AG04450 (cell line): Measurements from ENCODE around the gene GSTM3. TPM values are rescaled to one million over a fixed set of nuclear protein-coding genes. Genes with fewer than 3 reads are reported as not detected.

Experiments
- CTCF ChIA-PET: fragments of 300-600, 350-600 bp; formaldehyde crosslinking; extraction: SDS; loops from one replicate; lab custom pipeline; 2022; ENCODE audit warnings: antibody characterized with exemption, inconsistent platforms; lab: Charles Lee
- POLR2A ChIA-PET: fragments of 350-600 bp; formaldehyde crosslinking; extraction: SDS; loops from one replicate; lab custom pipeline; 2021; ENCODE audit warnings: antibody characterized with exemption, inconsistent platforms; lab: Yijun Ruan, JAX
- DNase-seq: peaks from one replicate; pipeline ENCODE4 v3.0.0-alpha.2; 2011; ENCODE audit warnings: low read depth, low spot score
- H3K27ac ChIP-seq: one replicate; pipeline ENCODE4 v1.5.1; 2012; ENCODE audit warnings: low read depth, low read length, control low read depth
- H3K27me3 ChIP-seq: one replicate; pipeline ENCODE4 v1.6.0; 2012; ENCODE audit warnings: low read length; ENCODE audit not compliant: control insufficient read depth, insufficient read depth
- H3K4me3 ChIP-seq: 2 replicates; pipeline ENCODE4 v1.5.1; 2011; ENCODE audit warnings: mild to moderate bottlenecking, low read depth, low read length, control low read depth
- H3K9me3 ChIP-seq: 2 replicates; pipeline ENCODE4 v1.5.1; 2012; ENCODE audit warnings: low read length; ENCODE audit not compliant: control insufficient read depth, insufficient read depth
- polyA plus RNA-seq: library from polyadenylated mRNA; depleted of rRNA; stranded (reverse); fragments of >200 nt; gene quantifications from 2 replicates; pipeline ENCODE4 v1.2.3, GENCODE V29; 2011
- TF ChIP-seq, protein P1 (sequence below): IDR thresholded peaks from 2 replicates; pipeline ENCODE4 v1.5.1; 2011; ENCODE audit warnings: low read depth, low read length, control low read depth, inconsistent platforms

Gene GSTM3
- polyA plus RNA-seq, 1 experiment = 299 TPM

DNA sequence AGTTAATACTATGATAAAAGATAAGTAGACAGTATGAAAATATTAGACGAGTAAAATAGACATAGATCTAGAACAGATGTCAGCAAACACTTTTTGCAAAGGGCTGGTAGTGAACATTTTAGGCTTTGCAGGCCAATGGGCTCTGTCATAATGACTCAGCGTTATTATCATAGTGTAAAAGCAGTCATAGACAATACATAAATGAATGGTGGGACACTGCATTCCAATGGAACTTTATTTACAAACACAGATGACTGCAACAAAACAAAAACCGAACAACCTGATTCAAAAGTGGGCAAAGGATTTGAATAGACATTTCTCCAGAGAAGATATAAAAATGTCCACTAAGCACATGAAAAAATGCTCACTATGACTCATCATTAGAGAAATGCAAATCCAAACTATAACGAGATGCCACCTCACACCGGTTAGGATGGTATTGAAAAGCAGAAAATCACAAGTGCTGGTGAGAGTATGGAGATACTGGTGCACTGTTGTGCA lies 21.5 kb downstream of the GSTM3 start:
- no peak overlapping the region for H3K4me3 ChIP-seq
- no peak for DNase-seq
- TF ChIP-seq, protein P1, sequence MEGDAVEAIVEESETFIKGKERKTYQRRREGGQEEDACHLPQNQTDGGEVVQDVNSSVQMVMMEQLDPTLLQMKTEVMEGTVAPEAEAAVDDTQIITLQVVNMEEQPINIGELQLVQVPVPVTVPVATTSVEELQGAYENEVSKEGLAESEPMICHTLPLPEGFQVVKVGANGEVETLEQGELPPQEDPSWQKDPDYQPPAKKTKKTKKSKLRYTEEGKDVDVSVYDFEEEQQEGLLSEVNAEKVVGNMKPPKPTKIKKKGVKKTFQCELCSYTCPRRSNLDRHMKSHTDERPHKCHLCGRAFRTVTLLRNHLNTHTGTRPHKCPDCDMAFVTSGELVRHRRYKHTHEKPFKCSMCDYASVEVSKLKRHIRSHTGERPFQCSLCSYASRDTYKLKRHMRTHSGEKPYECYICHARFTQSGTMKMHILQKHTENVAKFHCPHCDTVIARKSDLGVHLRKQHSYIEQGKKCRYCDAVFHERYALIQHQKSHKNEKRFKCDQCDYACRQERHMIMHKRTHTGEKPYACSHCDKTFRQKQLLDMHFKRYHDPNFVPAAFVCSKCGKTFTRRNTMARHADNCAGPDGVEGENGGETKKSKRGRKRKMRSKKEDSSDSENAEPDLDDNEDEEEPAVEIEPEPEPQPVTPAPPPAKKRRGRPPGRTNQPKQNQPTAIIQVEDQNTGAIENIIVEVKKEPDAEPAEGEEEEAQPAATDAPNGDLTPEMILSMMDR = no peak
- no peak overlapping the region for H3K27ac ChIP-seq
- POLR2A ChIA-PET = no interaction called here
- CTCF ChIA-PET = interaction anchor here (1.8 kb wide), 1 partner anchor 187 kb away, joined by 6 read pairs; no protein-coding TSS in a partner anchor
- H3K9me3 ChIP-seq = no peaks in the 10 kb centered on the region
- no peaks in the 10 kb centered on the region for H3K27me3 ChIP-seq

DNA sequence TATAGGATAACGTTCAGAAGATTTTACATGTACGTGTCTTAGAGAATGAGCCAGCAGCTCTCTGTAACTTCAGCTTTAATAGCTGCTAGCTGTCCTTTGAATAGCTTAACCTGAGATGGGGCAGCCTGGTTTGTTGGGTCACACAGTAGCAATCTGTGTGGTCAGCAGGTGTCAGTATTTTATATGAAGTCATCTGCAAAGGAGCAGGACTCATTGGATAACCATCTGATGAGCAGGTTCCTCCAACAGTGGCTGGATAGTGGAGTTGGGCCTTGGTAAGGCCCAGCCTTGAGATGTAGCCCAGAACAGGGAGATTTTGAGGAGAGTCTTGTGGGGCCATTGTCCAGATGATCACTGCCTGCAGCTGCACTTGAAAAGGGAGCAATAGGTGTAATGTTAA lies 22.3 kb downstream of the GSTM3 start:
- Histone ChIP-seq H3K27ac (peak overlapping the region; percentile 25), H3K4me3 (no peak overlapping the region), H3K9me3 (no peaks in the 10 kb centered on the region), H3K27me3 (no peaks in the 10 kb centered on the region)
- DNase-seq = no peak
- TF ChIP-seq, protein P1 = no peak
- CTCF ChIA-PET = interaction anchor here (1.3 to 2.2 kb wide), 3 partner anchors 72 to 186 kb away, joined by 3 to 7 read pairs (median 6); no protein-coding TSS in a partner anchor
- POLR2A ChIA-PET = no interaction called here

DNA sequence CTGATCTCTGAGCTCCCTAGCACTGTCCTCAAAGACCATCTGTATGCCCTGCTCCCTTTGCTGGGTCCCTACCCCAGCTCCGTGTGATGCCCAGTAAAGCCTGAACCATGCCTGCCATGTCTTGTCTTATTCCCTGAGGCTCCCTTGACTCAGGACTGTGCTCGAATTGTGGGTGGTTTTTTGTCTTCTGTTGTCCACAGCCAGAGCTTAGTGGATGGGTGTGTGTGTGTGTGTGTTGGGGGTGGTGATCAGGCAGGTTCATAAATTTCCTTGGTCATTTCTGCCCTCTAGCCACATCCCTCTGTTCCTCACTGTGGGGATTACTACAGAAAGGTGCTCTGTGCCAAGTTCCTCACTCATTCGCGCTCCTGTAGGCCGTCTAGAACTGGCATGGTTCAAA lies 23.1 kb downstream of the GSTM3 start:
- Histone ChIP-seq H3K4me3 (no peak overlapping the region), H3K27ac (no peak overlapping the region), H3K9me3 (no peaks in the 10 kb centered on the region), H3K27me3 (no peaks in the 10 kb centered on the region)
- TF ChIP-seq, protein P1 = no peak
- DNase-seq = no peak
- ChIA-PET CTCF (interaction anchor here (0.8 to 2.2 kb wide), 3 partner anchors 72 to 294 kb away, joined by 3 to 7 read pairs (median 4); no protein-coding TSS in a partner anchor), POLR2A (no interaction called here)

DNA sequence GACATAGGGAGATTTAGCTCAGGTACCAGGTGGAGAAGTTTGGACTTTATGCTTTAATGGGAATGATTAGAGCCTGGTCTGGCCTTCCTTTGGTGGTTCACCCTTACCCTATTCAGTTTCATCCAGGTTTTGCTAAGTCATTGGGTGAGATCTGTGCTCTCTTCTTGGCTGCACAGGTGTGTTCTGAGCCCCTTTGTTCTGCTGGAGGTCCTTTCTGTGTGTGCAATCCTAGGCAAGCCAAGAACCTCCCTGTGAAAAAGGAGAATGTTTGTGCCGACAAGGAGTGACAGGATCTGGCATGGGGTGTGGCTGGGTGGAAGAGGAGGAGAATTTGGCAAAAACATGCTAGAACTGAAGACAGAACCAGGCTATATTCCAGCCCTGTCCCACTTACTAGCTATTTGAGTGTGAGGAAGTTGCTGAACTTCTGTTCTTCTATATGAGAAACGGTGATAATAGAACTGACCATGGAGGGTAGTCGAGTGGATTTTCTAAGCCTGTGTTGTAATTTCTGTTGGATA lies 24.2 kb downstream of the GSTM3 start:
- no peaks in the 10 kb centered on the region for H3K27me3 ChIP-seq
- no peak overlapping the region for H3K27ac ChIP-seq
- no peak overlapping the region for H3K4me3 ChIP-seq
- peaks cover 3% of the 10 kb centered on the region; the same call in 1 of the 2 replicates for H3K9me3 ChIP-seq
- no peak for DNase-seq
- ChIA-PET POLR2A (no interaction called here), CTCF (interaction anchor here (0.6 kb wide), 2 partner anchors 77 to 233 kb away, joined by 4 to 5 read pairs; partner anchors contain the start of gene ATXN7L2)
- TF ChIP-seq, protein P1 = no peak

DNA sequence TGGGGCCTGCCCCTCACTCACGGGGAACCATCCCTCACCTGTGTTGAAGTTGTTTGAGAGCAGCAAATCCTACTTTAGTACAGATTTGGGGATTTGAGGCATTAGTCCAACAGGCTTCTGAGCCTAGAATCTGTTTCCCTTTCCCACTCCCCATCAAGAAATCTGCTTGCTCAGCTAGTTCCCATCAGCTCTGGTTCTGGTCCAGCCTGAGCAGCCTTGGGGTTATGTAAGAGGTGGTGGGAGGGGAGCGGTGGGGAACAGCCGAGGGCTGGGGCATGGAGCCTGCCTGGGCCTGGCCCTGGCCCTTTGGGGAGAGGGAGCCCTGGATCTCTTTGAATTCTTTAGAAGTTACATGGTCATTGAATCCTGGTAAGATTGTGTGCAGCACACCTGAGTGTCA lies 24.7 kb downstream of the GSTM3 start:
- Histone ChIP-seq H3K9me3 (peaks cover 3% of the 10 kb centered on the region; the same call in 1 of the 2 replicates), H3K27me3 (no peaks in the 10 kb centered on the region), H3K4me3 (no peak overlapping the region), H3K27ac (no peak overlapping the region)
- ChIA-PET POLR2A (no interaction called here), CTCF (interaction anchor here (0.6 kb wide), 2 partner anchors 76 to 233 kb away, joined by 4 to 5 read pairs; partner anchors contain the start of gene ATXN7L2)
- TF ChIP-seq, protein P1 = no peak
- no peak for DNase-seq
